HG03565 (cell line): ENCODE data around the gene ASIC3.

ENCODE experiments used
- ATAC-seq: cut with Tn5 transposase; IDR thresholded peaks from one replicate; pipeline ENCODE4 v1.9.1; 2021; ENCODE audit warnings: mild to moderate bottlenecking, moderate library complexity; ENCODE audit not compliant: unreplicated experiment

ASIC3 gene

DNA sequence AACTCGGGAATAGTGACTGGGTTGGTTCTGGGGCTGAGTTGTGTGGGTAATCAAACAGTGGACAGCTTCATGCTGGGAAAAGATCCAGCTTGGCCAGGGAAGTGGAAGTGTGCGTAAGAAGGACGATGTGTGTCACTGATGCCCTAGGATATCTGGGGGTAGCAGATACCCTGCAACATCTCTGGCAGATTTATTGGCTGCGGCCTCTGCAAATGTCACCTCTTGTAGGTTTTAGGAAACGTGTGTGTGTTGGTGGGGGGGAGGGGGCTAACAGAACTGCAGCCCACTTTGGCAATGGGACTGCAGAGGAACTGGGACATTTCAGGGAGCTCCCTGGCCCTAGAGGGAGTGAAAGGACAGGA lies 37.0 kb downstream of the ASIC3 start:
- no peak for ATAC-seq

DNA sequence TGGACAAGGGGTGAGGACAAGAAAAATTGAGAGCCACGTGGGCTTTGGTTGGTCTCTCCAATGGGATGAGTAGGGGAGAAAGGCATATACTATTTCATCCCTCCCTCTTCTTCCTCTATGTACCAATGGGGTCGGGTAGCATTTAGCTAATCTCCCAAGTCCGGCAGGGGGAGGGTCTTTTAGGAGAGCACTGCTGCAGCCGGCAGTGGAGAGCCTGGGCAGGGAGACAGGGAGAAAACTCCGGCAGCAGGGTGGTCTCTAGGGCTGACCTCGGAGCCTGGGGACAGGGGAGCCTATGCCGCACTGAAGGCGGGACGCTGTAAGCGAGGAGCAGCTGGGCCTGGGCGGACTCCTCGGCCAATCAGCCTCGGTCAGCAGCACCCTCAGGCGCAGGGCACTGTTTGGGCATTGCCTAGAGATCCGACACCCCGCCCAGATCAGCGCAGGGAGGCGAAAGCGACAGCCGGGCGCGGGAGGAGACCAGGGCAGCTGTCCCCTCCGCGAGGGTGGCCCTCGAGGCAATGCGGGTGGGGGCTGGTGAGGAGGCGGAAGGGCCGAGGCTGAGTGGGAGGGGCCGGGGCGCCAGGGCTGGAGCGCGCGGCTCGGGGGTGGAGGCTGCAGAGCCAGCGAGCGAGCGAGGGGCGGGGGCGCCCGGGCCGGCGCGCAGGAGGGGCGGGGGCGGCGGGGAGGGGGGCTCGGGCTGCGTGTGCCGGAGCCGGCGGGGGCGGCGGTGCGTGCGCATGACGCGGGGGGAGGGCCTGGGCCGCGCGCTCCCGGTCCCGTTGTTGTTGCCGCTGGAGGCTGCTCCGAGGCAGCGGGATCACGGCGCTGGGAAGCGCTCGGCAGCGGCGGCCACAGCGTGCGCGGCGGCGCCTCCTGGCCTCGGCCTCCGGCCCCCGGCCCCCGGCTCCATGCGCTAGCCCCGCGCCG lies 37.6 kb downstream of the ASIC3 start, which contains the start of gene AGAP3:
TSS of gene AGAP3 (plus strand) at position 785 of the 930 bp plus-strand sequence. CDS start 267 bp downstream, outside the sequence.
- ATAC-seq: peak; percentile 29

DNA sequence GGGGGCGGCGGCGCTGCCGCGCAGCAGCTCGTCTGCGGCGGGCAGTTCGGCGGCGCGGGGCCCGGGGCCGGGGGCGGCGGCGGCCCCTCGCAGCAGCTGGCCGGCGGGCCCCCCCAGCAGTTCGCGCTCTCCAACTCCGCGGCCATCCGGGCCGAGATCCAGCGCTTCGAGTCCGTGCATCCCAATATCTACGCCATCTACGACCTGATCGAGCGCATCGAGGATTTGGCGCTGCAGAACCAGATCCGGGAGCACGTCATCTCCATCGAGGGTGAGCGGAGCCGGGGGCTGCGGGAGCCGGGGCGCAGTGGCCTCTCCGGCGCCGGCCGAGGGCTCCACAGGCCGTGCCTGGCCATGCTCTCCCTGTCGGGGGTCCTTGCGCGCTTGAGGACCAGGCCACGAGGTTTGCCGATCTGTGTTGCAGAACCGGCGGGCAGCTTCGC lies 38.5 kb downstream of the ASIC3 start:
- ATAC-seq: no peak

DNA sequence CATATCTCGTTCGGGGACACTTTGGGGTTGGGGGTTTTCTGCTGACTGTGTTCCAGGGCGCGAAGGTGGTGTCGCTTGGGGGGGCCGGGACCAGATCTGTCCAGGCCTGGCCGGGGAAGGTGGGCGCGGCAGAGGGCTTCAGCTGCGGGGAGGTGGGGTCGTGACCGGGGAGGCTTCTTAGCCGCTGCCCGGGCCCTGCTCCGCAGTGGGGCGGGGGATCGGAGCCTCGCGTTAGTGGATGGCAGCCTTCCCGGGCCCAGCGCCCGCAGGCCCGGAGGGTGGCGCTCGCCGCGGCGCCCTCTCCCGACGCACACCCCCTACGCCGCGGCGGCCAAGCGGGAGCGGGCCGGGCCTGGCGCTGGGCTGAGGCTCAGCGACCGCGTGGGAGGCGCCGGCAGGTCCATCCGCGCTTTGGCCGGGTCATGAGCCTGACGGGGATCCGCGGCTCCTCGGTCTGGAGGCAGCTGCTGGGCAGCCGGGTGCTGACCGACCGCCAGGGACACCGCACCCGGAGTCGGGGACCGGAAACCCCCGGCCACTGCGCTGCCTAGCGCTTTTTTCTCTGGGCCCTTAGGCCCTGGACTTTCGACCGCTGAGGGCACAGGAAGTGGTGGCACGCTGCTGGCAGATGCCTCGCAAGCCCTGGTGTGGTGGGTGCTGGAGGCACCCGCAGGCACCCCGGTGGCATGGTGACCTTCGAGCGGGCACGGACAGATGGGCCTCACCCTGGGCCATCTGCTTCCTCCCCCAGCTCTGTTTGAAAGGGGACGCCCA lies 39.1 kb downstream of the ASIC3 start:
- no peak for ATAC-seq

DNA sequence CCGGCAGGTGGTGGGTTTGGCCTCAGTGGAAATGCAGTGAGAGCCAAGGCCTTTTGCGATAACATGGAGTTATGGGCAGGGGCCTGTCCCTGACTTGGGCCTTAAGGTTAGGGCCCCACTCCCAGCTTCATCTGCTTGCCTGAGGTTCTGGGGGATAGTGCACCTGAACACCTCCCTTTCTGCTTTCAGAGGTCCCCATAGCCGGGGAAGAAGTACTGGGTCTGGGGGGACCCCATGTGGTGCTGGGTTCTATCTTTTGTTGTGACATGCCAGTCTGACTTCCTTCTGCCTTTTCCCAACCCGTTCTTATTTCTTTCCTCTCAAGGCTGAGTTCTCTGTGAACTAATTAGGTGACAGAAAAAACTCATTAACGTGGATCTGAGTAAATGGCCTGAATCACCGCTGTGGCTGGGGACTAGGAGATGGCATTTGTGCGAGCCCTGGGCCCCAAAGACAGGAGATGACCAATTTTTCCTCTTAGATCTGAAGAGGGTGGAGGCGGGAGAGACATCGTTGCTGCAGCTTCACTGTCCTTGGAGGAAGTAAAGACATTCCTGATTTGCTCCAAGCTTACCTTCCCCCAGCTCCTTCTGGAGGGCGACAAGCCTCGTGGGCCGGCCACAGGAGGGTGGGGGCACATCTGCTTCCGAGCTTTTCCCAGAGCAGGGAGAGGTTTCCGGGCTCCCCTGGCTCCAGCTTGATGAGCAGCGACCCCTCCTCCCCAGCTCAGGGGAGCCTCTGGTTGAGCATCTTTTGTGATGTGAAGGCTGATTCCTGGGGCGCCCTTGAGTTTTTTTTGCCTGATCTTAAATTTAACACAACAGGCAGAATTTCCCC lies 39.9 kb downstream of the ASIC3 start:
- ATAC-seq: no peak

DNA sequence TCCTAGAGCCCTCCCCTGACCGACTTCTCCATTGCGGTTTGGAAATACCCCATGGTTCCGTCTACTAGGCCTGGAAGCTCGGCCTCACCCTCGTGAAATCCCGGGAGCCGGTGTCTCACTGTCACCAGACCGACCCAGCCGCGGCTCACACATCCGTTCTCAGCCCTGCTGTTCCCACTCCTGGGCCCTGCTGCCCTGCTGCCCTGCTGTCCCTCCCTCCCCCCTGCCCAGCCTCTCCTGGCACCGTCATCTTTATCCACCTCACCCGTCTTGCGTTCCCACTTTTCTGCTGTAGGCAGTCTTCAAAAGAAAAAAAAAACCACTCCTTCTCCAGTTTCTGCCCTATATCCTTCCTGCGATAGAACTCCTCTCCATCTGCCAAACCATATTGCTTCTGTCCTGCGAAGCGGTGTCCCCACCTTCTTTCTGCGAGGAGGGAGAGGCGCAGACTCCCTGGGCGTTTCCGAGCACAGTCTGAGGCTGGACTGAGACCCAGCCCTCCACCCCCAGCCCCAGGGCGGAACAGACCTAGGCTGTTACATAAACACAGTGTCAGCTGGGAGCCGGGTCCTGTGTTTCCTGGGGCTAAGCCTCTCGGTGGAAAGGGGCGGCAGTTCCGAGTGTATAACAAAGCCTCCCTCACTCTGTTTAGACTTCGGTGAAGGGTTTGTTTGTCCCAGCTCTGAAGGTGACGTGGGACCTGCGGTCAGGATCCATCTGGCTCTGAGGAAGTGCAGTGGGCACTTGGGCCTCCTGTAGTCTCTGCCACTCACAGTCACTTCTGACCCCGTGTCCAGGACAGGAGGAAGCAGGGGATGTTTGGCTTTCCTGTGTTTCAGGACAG lies 40.7 kb downstream of the ASIC3 start:
- no peak for ATAC-seq

DNA sequence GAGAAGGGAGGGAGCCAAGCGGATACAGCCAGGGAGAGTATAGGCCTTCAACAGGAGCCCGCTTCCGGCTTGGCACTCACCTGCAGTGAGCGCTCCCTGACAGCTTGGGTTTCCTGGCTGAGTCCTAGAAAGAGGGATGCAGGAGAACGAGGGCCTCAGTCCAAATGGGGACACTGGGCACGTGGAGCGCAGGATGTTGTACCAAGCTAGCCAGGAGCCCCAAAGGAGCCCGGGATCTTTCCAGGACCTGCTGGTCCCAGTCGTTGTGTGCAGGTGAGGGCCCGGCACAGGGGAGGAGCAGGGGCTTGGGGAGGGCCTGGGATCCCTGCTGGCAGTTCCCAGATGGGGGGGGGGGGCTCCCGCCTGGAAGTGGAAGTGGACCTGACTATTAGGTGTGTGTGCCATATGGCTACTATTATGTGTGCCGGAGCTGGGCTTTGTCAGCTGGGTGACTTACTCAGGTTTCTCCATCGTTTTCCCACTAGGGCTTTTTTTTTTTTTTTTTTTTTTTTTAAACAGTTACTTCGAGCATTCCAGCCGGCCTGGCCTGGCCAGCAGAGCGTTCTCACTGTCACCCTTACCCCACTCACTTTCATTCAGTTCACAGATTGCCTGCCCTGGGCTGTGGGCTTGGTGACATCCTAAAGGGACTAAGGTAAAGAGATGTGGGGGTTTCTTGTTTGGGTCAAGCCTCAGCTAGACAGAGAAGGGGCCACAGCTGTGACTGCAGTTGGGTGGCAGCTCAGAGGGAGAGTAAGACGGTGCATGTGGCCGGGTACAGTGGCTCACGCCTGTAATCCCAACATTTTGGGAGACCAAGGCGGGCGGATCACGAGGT lies 41.8 kb downstream of the ASIC3 start:
- no peak for ATAC-seq

DNA sequence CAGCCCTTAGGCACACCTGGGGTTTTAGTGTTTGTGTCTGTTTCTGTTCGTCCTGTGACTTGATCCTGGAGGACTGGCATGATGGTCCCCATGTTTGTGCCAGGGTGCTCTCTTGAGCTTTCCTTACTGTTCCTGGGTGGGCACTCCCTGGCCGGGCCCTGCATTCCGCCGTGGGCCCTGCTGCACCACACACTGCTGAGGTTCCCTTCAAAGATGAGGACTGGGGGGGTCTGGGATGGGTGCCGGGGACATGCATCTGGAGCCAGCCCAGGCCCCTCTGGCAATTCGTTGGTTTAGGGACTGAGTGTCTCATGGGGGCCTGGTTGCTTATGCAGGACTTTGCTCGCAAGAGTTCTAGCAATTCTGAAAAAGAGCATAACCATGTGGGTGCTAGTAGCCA lies 42.7 kb downstream of the ASIC3 start:
- no peak for ATAC-seq

DNA sequence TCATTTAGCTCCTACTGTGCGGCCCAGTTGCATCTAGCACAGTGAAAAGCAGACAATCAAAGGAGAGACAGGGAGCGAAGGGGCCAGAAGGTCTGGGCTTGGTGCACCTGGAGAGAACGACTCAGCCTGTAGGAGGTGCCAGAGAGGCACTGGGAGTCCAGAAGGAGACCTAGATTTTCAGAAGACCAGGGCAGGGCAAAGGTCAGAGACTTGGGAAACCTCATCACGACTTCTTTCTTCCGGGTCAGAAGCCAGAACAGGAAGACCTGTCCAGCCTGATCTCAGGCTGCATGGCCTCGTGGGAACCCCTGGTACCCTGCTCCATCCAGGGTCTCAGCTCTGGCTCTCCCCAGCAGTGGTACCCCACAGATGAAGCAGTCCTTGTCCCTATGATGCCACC lies 43.1 kb downstream of the ASIC3 start:
- no peak for ATAC-seq

DNA sequence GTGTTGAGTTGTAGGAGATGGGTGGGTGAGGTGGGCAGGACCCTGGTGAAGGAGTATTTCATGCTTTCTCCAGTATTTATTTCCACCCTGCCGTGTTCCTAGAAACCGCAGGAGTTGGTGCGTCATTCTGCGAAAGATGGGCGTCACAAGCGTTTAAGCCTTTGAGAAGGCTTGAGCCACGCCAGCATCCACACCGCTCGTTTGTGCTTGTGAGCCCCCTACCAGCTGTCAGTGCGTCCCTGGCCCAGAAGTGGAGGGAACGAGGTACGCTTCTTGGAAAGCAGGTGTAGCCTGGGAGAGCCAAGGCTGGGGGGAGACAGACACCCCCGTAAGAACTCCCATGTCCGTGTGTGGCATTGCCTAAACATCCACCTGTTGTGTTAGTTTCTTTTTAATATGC lies 43.7 kb downstream of the ASIC3 start:
- ATAC-seq: no peak

DNA sequence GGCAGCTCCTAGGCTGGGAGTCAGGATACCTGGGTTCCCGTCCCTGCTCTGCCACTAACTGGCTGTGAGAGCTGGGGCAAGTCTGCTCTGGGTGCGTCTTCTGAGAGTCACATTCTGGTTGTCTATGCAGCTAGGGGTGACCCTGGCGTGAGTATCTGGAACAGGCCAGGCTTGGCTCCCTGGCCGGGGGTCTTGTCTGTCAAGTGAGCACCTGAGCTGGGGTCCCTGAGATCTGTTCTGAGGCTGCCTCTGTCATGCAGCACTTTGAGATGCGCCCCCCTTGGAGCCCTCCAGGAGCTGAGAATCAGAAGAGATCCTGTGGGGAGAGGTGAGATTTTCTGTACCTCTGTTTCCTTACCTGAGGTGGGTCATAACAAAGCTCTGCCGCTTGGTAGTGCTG lies 45.4 kb downstream of the ASIC3 start:
- no peak for ATAC-seq

DNA sequence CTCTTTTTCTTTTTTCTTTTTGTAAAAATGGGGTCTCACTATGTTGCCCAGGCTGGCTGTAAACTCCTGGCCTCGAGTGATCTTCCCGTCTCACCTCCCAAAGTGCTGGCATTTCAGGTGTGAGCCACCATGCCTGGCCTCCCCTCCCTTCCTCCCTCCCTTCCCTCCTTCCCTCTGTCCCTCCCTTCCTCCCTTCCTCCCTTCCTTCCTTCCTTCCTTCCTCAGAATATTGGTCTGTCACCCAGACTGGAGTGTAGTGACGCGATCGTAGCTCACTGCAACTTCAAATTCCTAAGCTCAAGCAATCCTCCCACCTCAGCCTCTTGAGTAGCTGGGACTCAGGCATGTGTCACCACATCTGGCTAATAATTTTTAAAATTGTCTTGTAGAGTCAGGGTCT lies 46.3 kb downstream of the ASIC3 start:
- no peak for ATAC-seq

DNA sequence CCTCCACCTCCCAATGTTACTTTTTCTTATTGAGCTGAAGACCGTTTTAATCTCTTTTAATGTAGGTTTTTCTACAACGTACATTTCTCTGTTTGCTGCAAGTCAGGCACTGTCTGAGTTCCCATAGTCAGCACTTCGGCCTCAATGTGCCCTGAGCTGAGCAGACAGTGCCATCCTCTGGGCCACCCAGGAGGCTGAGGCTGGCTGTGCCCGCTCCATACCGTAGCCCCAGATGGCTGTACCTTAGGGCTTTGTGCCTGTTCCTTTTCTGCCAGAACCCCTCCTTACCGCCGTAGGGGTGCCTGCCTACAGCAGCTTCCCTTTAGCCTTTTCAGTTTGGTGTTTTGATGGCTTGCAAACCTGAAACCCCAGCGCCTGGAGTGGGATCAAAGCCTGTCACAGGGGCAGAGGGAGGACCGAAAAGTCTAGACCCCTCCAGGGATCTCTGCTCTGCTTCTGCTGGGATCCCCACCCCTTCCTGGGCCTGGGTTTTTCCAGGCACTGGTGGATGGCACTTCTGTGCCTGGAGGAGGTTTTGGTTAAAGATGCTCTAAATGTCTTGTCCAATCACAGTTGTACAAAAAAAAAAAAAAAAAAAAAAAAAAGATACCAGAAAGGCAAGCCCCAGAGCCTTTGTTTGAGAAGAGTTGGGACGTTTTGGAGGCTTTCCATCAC lies 46.9 kb downstream of the ASIC3 start:
- no peak for ATAC-seq

DNA sequence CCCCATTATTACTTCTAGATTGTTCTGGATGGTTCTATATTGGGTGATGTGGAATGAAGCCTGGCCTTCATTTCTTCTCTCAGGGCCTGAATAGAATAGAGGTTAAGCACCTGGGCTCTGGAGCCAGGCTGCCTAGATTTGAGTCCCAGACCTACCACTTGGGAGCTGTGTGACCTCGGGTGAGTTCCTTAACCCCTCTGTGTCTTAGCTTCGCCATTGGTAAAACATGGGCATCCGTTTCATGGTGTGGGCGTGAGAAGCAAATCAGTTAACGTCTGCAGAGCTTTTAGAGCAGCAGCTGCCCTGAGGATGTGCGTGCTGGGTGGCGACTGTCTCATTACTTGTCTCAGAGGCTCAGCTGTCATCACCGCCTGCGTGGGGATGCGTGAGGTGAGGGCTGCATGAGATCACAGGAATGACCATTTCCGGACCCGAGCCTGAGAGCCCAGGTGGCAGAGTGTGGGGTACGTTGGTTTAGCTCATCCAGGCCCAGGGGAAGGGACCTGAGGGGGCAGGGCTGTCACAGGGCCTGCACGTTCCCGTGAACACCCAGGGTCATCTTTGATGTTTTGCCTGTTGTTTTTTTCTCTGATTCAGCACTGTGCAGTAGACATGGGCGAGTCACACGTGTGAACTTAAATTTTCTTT lies 47.6 kb downstream of the ASIC3 start:
- no peak for ATAC-seq

DNA sequence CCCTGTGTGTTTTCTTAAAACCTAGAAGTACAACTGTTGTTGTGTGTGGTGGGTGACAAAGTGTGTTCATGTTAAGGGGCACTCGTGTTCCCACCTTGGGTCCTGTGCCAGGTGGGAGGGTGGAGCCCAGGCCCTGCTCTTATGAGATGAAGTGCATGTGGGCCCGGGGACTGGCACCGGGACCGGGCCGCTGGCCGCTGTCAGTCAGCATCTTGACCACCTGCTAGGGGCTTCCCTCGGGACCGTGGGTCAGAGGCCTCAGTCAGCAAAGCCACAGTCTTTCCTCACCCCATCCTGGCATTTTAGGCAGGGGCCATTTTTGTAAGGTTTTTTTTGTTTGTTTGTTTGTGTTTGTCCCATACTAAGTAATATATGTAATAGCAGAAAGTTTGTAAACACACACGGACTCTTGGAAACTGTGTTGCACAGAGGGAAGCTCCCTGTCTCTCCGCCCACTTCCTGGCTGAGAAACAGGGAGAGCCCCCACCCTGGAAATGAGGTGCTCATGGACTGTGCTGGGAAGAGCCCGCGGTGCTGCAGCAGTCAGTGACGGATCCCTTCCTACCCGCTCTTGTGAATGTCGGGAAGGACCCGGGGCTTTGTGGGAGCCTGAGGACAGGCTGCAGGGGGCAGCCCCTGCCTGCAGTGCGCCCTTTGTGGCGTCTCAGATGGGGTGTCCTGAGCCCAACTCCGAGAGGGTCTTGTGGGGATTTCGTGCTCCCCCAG lies 51.3 kb downstream of the ASIC3 start:
- no peak for ATAC-seq

DNA sequence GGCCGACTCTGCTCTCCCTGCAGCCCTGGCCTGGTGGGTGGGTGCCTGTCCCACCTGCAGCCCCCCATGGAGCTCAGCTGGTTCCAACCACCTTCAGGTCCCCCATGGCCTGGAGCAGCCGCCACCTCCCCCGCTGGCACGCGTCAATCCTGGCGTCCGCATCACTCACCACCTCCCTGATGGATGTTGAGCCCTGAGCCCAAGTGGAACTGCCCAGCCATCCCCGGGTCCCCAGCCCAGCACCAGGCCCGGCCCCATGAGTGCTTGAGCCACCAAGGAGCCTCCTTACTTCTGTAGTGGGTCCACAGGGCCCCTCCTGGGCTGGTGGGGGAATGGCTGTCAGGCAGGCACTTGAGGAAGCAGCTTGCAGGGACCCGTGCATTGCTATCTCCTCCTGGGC lies 52.6 kb downstream of the ASIC3 start:
- ATAC-seq: no peak

DNA sequence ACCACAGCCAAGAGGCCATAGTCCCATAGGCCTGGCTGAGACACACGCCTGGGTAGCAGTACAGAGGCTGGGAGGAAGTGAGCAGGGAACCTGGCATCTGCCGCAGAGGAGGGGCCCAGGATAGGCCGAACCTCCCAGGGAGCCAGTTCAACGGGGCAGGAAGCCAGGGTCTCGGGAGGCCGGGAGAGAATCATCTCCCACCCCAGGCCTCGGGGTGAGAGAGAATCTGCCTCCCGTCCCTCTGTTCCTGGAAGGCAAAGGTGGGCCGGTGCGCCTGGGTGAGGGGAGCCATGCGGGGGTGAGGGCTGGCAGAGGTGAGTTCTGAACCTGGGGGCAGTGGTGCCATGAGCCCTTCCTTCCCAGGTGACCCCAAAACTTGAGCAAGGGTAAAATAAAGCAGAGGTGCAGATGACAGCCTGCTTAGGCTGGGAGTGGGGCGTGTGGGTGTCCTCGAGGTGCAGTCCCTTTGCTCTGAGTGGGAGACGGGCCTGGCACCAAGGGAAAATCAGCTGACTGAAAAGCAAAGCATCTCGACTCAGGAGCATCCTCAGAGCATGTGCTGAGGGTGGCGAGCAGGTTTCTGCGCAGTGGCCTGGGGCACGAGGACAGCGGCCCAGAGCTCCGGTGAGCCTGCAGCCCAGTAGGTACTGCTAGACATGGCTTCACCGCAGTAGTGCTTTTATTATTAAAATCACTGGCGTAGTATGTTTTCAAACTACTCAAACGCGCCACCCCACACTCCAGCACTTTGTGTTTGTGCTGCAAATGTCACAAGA lies 53.5 kb downstream of the ASIC3 start:
- no peak for ATAC-seq
